MM.1S (cell line): ENCODE measurements around the gene LHX1.

Source experiments
- DNase-seq: peaks from one replicate; pipeline ENCODE4 v3.0.0-alpha.2; 2015
- H2AFZ ChIP-seq: fragments of 300-600 bp; sonication (generic); 2 replicates; pipeline ENCODE4 v1.6.0; 2016; ENCODE audit warnings: antibody characterized with exemption, low read length
- H3F3A ChIP-seq: fragments of 300-600 bp; sonication (generic); 2 replicates; pipeline ENCODE4 v1.6.1; 2016; ENCODE audit warnings: mild to moderate bottlenecking, antibody characterized with exemption, low read length, moderate library complexity, mixed read lengths; ENCODE audit not compliant: insufficient read depth
- H3K27ac ChIP-seq: fragments of 300-600 bp; sonication (generic); 2 replicates; pipeline ENCODE4 v1.5.1; 2016; ENCODE audit warnings: mild to moderate bottlenecking, low read length
- H3K27me3 ChIP-seq: fragments of 300-600 bp; sonication (generic); replicated peaks from 2 replicates; pipeline ENCODE4 v1.6.0; 2016; ENCODE audit warnings: low read length; ENCODE audit not compliant: insufficient read depth
- H3K36me3 ChIP-seq: fragments of 300-600 bp; sonication (generic); replicated peaks from 2 replicates; pipeline ENCODE4 v1.6.1; 2016; ENCODE audit warnings: mild to moderate bottlenecking, low read length, mixed read lengths; ENCODE audit not compliant: insufficient read depth
- H3K4me1 ChIP-seq: fragments of 300-600 bp; sonication (generic); 2 replicates; pipeline ENCODE4 v1.6.1; 2016; ENCODE audit warnings: low read length, mixed read lengths
- H3K4me2 ChIP-seq: fragments of 300-600 bp; sonication (generic); 2 replicates; pipeline ENCODE4 v1.6.0; 2016; ENCODE audit warnings: low read depth, low read length
- H3K4me3 ChIP-seq: fragments of 300-600 bp; sonication (generic); 2 replicates; pipeline ENCODE4 v1.5.1; 2016; ENCODE audit warnings: low read length, mixed read lengths
- H3K79me2 ChIP-seq: fragments of 300-600 bp; sonication (generic); 2 replicates; pipeline ENCODE4 v1.6.1; 2016; ENCODE audit warnings: mixed run types, low read length, mixed read lengths
- H3K9ac ChIP-seq: fragments of 300-600 bp; sonication (generic); 2 replicates; pipeline ENCODE4 v1.6.1; 2016; ENCODE audit warnings: low read length, mixed read lengths
- H3K9me2 ChIP-seq: fragments of 300-600 bp; sonication (generic); replicated peaks from 2 replicates; pipeline ENCODE4 v1.6.1; 2016; ENCODE audit warnings: mild to moderate bottlenecking, low read length, mixed read lengths; ENCODE audit not compliant: insufficient read depth
- H3K9me3 ChIP-seq: fragments of 300-600 bp; sonication (generic); replicated peaks from 2 replicates; pipeline ENCODE4 v1.6.1; 2016; ENCODE audit warnings: mild to moderate bottlenecking, low read length, mixed read lengths; ENCODE audit not compliant: insufficient read depth
- H4K20me1 ChIP-seq: fragments of 300-600 bp; sonication (generic); 2 replicates; pipeline ENCODE4 v1.6.1; 2016; ENCODE audit warnings: mild to moderate bottlenecking, low read length, moderate library complexity, mixed read lengths; ENCODE audit not compliant: insufficient read depth
- EZH2 ChIP-seq: fragments of 300-600 bp; sonication (generic); optimal IDR thresholded peaks from 2 replicates; pipeline ENCODE3; 2017; ENCODE audit warnings: low read depth, mild to moderate bottlenecking, antibody characterized with exemption, low read length, mixed read lengths
- EZH2phosphoT487 ChIP-seq: fragments of 300-600 bp; sonication (generic); IDR thresholded peaks from 2 replicates; pipeline ENCODE4 v1.6.1; 2018; ENCODE audit warnings: antibody characterized with exemption, low read length
- TF ChIP-seq, protein P1 (sequence below): fragments of 300-600 bp; sonication (generic); IDR thresholded peaks from 2 replicates; pipeline ENCODE4 v1.5.1; 2016; ENCODE audit warnings: antibody characterized with exemption, low read length, mixed read lengths

LHX1 gene

DNA sequence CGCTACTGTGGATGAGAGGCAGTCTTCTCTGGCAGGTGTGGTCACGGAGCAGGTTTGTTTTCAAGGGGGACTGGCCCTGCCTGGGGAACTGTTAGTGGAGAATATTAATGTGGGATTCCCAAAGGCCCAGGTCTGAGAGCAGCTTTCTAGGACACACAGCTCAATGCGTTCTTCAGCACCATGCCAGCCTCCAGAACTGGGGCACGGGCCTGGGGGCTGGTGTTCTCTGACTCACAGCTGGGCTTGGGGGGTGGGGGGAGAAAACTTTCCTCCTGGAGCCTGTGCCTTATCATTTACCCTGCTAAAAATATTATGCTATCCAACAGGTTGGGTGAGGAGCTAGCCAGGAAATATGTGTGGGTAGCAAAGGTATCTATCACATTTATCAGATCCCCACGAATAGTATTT lies 13.5 kb upstream of the LHX1 start:
- Histone ChIP-seq H3K27ac (no peak overlapping the region), H3K27me3 (peaks cover 8% of the 10 kb centered on the region; the same call in 1 of the 2 replicates), H3K9me2 (no peaks in the 10 kb centered on the region)

DNA sequence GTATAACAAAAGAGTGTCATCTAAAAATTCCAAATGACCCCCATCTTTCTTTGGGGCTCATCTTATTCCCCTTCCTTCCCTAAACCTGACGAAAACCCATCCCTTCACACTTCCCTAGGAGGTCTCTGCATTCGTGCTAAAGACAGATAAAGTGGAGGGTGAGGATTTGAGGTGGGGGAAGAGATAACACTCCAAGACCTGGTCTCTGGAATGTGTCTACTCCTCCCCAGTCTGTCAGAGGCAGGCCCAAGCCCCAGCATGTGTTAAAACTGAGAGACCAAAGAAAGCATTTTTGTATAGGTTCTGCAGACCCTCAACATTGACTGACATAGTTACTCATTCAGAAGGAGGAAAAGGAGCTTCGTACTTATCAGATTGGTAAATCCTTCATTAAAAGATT lies 11.0 kb upstream of the LHX1 start:
- no peak for DNase-seq
- Histone ChIP-seq H3K4me3 (no peak overlapping the region), H2AFZ (no peak overlapping the region), H3K9me3 (no peaks in the 10 kb centered on the region), H3K27me3 (peaks cover 26% of the 10 kb centered on the region), H3K27ac (no peak overlapping the region), H3K36me3 (no peaks in the 10 kb centered on the region), H3K9me2 (no peaks in the 10 kb centered on the region), H3K4me2 (no peak overlapping the region), H3F3A (no peaks in the 10 kb centered on the region), H4K20me1 (no peaks in the 10 kb centered on the region), H3K4me1 (peaks cover 4% of the 10 kb centered on the region; the same call in 1 of the 2 replicates), H3K79me2 (no peaks in the 10 kb centered on the region), H3K9ac (no peak overlapping the region)
- TF ChIP-seq EZH2phosphoT487 (no peak), EZH2 (no peak)
- TF ChIP-seq, protein P1, sequence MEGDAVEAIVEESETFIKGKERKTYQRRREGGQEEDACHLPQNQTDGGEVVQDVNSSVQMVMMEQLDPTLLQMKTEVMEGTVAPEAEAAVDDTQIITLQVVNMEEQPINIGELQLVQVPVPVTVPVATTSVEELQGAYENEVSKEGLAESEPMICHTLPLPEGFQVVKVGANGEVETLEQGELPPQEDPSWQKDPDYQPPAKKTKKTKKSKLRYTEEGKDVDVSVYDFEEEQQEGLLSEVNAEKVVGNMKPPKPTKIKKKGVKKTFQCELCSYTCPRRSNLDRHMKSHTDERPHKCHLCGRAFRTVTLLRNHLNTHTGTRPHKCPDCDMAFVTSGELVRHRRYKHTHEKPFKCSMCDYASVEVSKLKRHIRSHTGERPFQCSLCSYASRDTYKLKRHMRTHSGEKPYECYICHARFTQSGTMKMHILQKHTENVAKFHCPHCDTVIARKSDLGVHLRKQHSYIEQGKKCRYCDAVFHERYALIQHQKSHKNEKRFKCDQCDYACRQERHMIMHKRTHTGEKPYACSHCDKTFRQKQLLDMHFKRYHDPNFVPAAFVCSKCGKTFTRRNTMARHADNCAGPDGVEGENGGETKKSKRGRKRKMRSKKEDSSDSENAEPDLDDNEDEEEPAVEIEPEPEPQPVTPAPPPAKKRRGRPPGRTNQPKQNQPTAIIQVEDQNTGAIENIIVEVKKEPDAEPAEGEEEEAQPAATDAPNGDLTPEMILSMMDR: no peak

More for the DNA sequence above, 13.5 kb upstream of the LHX1 start:
- Histone ChIP-seq H3K79me2 (no peaks in the 10 kb centered on the region), H3K4me1 (peaks cover 4% of the 10 kb centered on the region; the same call in 1 of the 2 replicates), H4K20me1 (no peaks in the 10 kb centered on the region), H3K9ac (no peak overlapping the region), H2AFZ (no peak overlapping the region), H3F3A (no peaks in the 10 kb centered on the region), H3K4me2 (no peak overlapping the region), H3K36me3 (no peaks in the 10 kb centered on the region), H3K4me3 (no peak overlapping the region), H3K9me3 (no peaks in the 10 kb centered on the region)
- TF ChIP-seq, protein P1: no peak
- TF ChIP-seq EZH2phosphoT487 (no peak), EZH2 (no peak)
- DNase-seq: no peak

DNA sequence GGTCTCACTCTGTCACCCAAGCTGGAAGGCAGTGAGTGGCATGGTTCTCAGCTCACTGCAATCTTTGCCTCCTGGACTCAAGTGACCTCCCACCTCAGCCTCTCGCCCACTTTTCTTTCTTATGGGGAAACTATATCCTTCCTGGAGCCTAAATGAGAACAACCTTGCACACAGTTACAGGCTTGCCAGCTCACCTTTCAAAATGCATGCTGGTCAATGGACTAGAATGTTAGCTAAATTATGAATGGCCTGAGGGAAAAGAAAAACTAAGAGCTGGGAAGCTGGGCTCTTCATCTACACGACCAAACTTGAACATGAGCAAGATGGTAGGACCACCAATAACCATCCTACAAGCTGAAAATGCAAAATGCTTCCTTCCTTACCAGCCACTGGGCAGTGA lies 10.6 kb upstream of the LHX1 start:
- Histone ChIP-seq H2AFZ (no peak overlapping the region), H3K9ac (no peak overlapping the region), H3K9me2 (no peaks in the 10 kb centered on the region), H3K4me3 (no peak overlapping the region), H3K36me3 (no peaks in the 10 kb centered on the region), H3K4me1 (peaks cover 4% of the 10 kb centered on the region; the same call in 1 of the 2 replicates), H4K20me1 (no peaks in the 10 kb centered on the region), H3K9me3 (no peaks in the 10 kb centered on the region), H3K27ac (no peak overlapping the region), H3K4me2 (no peak overlapping the region), H3F3A (no peaks in the 10 kb centered on the region), H3K27me3 (peaks cover 30% of the 10 kb centered on the region), H3K79me2 (no peaks in the 10 kb centered on the region)
- TF ChIP-seq, protein P1: no peak
- no peak for TF ChIP-seq EZH2
- no peak for TF ChIP-seq EZH2phosphoT487
- DNase-seq: no peak
